T1000 (cell line): ENCODE measurements around the gene MROH7.

Source experiments
- DNase-seq: peaks from one replicate; lab custom pipeline; 2025; ENCODE audit warnings: mixed read lengths; lab: John Stamatoyannopoulos, UW

Gene MROH7

DNA sequence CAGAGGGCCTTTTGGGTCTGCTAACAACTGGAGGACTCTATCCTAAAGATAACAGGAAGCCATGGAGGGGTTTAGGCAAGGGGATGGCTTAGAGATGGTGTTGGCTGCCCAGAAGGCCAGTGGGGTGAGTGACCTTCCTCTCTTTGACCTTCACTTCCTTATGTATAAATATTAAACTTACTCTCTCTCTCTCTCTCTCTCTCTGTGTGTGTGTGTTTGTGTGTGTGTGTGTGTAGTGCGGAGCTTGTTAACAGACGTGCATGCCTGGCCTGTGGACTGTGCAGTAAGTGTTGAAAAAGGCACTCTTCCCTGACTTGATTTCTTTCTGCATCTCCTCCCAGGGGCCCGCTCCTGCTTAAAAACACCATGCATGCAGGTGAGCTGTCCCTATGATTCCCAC, 10.0 kb downstream of the MROH7 start:
- DNase-seq, result no peak

DNA sequence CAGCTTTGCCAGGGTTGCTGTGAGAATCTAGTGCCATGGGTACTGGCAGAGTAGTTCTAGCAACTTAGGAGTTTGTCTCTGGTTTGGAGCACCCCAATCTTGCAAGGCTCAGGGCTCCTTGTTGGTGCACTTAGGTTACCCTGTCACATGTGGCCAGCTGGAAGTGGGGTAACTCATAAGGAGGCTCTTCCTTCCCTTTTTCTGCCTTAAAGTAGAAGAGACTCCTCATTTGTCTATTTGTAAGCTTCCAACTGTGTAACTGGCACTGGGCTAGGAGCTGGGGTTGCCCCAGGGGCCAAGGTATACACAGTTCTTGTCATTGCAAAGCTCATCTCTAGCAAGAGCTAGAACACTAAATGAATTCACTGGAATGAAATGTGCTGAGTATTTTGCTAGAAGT, 10.6 kb downstream of the MROH7 start:
- DNase-seq, result no peak

DNA sequence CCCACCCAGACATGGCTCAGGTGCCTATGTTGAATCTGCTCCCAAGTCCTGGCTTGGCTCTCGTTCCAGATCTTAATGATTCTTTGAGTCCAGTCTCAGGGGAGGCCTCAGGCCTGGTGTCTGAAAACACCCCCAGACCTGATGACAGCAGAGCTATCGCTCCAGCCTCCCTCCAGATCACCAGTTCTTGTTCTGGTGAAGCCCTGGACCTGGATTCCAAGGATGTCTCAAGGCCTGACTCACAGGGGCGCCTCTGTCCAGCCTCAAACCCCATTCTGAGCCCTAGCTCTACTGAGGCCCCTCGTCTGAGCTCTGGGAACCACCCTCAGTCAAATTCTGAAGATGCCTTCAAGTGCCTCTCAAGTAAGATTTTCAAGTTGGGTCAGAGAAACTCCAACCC, 11.4 kb downstream of the MROH7 start:
- DNase-seq, result no peak

DNA sequence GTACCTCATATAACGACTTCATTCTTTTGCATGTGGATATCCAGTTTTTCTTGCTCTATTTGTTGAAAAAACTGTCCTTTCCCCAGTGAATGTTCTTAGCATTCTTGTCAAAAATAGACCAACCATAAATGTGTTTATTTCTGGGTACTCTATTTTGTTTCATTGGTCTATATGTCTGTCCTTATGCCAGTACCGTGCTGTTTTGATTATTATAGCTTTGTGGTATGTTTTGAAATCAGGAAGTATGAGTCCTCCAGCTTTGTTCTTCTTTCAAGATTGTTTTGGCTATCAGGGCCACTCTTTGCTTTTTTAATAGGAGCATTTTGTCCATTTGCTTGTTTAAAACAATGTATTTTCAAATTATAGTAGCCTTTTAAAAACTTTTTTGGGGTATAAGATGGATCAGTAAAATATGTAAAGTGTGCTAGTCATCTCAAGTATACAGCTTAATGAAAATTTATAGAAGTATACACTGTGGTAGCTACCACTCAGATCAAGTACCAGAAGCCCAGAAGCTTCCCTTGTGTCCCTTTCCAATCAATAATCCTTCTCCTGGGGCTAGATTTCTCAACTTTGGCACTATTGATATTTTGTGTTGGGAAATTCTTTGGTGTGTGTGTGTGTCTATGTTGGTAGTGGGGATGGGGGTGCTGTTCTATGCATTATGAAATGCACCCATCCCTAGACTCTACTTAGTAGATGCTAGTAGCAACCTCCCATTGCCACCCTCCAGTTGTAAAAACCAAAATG, 16.8 kb downstream of the MROH7 start:
- no peak for DNase-seq

DNA sequence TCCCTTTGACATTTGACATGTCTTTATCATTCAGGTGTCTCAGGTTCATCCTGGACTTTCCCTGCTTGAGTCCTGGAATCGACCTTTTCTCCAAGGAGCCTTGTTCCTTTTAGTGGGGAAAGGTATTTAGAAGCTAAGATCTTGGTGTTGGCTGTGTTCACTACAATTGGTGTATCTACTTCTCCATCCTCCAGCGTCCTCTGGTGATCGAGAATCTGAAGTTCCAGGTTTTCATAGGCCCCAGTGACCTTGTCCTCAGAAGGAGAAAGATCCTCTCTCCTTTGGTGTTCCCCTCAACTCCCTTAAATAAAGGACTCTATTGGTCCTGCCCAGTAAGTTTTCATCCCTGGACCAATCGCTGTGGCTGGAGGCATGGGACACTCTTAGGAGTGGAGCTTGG, 22.1 kb downstream of the MROH7 start:
- DNase-seq, result no peak

DNA sequence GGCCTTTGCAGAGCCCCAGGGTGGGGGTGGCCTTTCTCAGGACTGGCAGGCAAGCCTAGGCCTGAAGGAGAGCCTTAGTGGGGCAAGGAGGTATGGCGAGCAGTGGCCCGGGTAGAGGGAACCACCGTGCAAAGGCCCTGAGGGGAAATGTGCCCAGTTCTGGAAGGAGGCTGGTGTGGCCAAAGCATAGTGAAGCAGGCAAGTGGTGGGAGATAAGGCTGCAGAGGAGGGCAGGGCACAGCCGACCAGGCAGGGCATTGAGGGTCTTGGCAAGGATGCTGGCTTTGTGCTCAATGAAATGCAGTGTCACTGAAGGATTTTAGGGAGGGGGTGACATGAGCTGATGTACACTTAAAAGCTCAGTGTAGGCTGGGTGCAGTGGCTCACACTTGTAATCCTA, 22.8 kb downstream of the MROH7 start:
- no peak for DNase-seq

DNA sequence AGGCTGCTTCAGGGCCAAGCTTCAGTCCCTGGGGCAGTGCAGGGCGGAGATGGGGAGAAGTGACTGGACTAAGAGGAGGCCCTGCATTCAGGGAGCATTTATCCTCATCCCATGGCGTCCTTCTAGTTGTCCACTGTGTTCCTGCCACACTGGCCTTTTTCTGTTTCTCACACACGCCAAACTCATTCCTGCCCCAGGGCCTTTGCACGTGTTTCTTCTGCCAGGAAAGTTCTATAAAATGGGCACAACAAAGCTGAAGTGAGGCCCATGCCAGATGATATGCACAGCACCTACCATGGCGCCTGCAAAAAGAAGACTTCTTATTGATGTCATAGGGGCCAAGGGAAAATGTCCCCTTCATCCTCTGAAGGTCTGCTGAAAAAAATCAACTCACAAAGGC, 24.3 kb downstream of the MROH7 start:
- no peak for DNase-seq

DNA sequence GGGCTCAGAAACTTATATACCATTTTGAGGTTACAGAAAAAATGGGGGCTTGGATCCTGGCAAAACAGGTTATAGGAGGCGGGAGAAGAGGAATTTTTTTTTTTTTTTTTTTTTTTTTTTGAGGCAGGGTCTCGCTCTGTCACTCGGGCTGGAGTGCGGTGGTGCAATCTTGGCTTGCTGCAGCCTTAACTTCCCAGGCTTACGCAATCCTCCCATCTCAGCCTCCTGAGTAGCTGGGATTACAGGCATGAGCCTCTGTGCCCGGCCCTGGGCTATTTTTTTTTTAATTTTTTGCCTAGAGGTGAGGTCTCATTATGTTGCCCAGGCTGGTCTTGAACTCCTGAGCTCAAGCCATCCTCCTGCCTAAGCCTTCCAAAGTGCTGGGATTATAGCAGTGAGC, 24.7 kb downstream of the MROH7 start:
- DNase-seq, result no peak

DNA sequence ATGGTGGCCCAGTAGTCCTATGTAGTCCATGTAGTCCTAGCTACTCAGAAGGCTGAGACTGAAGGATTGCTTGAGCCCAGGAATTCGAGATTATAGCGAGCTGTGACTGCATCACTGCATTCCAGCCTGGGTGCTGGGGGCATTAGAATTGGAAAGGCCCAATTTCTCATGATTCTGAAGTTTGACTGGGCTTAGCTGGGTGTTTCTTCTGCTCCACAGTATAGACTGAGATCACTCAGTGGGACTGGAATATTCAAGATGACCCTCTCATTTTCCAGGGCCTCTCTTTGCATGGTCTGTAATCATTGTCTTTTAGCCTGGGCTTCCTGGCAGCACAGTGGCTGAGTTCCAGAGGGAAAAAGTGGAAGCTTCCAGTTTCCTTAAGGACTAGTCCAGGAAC, 26.2 kb downstream of the MROH7 start:
- DNase-seq, result no peak

DNA sequence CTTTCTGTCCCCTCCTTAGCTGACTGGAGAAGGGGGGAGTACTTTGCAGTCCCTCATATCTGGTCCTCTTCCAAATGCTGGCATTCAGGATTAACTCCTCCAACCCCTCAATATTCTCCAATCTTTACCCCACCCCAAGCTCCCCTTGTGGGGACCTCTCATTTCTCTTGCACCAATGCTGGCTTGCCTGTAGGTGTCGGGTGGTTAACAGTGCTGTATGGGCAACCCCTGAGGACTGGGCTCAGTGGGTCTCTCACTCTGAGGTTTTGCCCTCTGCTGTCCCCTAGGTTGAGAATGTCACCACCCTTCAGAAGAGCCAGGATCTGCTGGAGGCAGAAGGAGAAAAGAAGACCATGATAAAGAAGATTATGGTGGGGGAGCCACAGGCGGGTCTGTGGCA, 27.0 kb downstream of the MROH7 start:
- no peak for DNase-seq

DNA sequence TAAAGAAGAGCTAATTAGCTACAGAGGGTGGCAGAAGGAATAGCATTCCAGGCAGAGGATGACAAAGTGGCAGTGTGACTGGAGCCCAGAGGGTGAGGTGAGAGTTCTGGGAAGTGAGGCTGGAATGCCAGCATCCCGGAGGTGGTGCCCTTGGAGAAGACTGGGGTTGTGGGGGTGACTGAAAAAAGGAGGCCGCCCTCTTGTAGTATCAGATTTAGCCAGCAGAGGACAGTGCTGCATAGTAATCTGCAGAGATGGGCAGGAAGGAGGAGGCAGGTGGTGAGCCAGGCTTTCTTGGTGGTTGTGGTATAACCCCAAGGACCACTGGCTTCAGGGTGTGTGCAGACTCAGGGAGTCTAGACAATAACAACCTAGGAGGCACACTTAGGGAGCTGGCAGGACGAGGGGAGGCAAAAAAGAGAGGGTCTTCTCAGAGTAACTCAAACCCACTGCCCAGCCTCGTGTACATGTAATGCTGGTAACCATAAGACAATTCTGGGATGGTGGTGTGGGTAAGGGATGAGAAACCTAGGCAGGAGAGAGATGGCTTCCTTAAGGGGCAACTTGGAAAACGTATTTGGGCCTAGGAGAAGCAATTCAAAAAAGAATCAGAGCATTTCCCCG, 30.5 kb downstream of the MROH7 start:
- no peak for DNase-seq

DNA sequence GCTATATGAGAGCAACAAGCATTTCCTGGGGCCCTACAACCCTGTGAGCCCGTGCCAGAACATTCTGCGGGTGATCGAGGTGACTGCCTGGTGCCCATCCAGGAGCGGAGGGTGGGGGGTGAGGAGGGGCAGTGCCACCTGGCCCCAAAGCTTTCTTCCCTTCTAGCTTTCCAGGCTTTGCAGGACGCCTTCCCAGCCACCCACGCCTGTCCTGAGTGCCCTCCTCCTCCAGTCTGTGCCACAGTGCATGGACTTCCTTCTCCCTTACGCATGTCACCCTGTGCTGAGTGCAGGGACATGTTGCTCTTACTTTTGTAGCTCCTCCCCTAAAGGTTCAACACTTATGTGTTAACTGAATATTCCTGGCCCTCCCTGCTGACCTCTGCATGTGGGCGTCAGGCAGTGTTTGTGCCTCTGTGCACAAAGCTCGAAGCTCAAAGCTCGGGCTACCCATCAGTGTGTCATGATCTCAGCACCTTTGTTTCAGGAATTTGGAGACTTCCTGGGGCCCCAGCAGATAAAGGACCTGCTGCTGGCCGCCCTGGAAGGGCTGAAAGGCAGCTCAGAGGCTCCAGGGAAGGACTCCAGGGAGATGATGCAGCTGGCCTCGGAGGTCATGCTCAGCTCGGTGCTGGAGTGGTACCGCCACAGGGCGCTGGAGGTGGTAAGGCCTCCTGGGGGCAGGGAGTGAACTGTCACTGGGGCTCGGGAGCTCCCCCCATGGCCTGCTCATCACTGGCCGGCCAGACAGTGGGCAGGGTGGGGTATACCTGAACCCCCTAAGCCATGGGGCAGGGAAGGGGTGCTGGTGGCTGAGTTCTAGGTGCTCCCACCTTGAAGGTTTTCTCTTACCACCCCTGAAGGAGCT, 37.4 kb downstream of the MROH7 start:
- no peak for DNase-seq

DNA sequence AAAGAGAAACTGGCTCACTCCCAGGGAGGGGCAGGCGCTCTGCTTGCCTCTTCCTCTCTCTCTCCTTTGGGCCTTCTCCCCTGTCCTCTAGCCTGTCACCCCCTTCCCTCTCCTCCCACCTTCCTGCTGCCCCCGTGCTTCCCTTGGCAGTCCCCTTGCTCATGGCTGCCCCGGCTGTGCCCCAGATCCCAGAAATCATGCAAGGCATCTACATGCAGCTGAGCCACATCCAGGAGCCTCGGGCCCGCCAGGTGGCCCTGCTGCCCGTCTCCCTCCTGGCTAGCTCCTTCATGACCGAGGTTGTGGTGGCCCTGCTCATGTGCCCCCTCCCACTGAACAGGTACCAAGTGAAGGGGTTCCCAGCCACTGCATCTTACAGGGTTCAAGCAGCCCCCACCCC, 38.1 kb downstream of the MROH7 start:
- DNase-seq, result no peak

DNA sequence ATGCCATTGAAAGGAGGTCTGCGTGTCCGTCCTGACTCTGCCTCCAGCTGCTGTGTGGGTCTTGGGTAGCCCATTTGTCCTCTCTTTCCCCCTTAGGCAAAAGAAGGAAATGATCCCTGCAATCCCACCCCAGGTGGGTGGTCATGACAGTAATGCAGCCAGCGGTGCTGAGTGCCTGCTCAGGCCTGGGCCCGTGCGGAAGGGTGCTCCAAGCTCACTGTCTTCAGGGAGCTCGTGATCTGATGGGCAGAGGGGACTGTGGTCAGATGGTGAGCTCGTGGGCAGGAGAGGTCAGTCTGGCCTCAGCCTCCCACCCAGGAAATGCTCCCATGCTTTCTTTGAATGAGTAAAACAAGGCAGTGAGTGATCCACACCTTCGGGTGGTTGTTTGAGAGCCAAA, 38.8 kb downstream of the MROH7 start:
- no peak for DNase-seq

DNA sequence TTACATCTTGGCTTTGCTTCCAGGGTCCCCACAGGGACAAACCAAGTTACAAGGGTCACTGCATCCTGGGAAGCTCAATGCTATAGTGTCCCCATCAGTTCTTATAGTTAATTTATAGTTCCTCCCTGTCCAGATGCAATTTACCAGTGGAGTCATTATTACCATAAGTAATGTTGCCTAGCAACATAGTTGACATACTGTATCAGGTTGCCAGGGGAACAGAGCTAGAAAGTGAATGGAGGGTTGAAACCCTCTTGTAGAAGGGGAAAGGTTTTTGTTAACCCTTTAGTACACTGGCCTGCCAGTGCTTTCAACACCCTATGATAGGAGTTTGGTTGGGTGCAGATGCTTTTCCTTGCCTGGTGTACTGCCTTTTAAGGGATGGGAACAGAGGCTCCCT, 39.8 kb downstream of the MROH7 start:
- no peak for DNase-seq

DNA sequence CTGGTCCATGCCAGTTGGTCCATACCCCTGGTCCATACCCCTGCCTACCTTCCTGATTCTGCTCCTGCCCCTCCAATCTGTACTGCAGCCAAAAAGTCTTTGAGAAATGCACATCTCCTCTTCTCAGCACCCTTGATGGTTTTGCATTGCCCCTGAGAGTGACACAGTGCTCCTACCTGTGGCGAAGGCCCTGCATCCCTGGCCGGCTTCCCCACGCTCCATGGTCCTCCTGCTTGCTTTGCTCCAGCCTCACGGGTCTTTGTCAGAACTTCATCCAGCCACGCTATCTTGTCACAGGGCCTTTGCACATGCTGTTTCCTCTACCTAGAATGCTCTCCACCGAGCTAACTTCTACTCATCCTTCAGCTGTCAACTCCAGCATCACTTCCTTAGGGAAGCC, 41.9 kb downstream of the MROH7 start:
- DNase-seq, result no peak

DNA sequence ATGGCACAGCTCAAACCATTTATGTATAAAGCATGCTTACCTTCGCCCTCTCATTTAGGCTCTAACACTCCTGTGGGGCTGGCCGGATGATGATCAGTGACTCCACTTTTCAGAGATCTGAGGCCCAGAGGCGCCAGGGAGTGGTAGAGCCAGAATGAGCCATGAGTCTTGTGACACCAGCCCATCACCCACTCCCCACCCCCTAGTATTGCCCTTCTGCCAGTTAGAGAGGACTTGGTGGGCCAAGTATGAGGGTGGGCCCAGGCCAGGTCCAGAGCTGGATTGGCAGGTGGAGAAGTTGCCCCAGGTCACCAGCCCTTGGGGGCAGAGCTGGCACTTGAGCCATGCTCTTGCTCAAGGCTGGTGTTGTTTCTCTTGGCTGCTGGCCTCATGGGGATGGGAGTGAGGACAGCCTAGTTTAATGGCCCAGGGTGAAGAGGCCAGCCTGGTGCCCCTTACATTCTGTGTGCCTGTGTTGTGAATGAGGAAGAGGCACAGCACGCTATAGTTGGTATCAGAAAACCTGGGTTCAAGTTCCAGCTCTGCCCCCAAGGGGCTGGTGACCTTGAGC, 43.8 kb downstream of the MROH7 start:
- no peak for DNase-seq

DNA sequence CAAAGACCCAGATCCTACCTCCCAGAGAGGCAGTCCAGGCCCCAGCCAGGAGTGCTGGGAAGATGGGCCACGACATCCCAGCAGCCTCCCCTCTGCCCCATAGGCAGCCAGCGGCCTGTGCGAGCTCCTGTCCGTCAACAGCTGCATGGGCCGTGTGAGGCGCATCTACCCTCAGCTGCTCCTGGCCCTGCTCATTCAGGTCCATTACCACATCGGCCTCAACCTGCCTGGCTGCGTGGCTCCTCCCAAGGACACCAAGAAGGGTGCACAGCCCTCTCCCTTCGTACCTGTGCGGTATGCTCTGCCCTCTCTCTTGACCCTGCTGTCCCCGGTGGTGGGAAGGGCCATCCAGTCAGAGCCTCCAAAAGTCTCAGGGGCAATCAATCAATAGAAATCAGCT, 44.6 kb downstream of the MROH7 start:
- DNase-seq, result no peak

DNA sequence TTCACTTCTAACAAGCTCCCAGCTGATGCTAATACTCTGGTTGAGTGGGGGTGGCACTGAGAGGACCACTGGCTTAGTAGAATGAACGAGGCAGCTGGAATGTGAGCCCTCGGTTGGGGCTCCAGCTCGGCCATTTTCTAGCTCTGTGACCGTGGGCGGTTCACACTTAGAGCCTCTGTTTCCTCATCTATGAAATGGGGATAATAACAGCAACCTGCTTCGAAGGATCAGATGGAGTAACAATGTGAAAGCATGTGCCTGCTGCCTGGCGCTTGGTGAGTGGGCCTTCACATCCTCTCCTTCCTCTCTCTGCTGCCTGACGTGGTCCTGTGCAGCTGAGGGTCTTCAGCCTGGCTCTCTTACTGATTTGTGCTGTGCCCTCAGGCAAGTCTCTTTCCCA, 53.2 kb downstream of the MROH7 start:
- no peak for DNase-seq

DNA sequence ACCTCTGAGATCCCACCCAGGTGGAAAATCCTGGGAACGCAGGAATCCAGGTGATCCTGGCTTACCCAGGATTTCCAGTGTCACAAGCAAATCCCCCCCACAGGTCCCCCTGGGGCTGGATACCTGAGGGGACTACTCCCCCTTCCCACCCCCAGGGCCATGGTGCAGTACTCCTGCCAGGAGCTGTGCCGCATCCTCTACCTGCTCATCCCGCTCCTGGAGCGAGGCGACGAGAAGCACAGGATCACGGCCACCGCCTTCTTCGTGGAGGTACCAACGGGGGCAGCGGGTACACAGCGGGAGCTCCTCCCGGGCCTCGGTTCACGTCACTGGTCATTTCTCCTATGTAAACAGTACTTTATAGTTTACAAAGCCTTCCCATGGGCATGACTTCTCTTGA, 53.6 kb downstream of the MROH7 start:
- no peak for DNase-seq

DNA sequence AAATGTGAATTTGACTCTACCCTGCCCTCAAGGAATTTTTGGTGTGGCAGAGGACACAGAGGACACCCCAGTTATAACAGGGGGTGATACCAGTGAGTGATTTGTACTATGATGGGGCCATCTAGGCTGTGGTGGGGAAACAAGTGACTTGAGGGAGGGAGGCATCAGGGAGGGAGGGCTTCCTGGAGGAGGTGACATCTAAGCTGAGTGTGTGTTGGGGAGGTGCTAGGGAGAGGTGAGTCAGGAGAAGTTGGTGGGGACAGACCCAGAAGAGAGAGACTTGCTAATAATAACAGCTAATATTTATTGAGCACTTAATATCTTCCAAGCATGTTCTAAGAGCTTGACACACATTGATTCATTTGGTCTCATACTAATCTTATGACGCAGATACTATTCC, 54.2 kb downstream of the MROH7 start:
- DNase-seq, result no peak

DNA sequence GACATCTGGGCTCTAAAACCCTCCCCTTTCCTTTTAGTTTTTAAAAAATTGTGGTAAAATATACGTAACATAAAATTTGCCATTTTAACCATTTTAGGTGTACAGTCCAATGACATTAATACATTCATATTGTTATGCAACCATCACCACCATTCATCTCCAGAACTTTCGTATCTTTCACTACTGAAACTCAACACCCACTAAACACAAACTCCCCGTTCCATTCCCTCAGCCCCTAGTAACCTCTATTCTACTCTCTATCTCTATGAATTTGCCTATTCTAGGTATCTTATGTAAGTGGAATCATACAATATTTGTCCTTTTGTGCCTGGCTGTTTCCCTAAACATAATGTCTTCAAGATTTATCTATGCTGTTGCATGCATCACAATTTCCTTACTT, 54.7 kb downstream of the MROH7 start:
- no peak for DNase-seq

DNA sequence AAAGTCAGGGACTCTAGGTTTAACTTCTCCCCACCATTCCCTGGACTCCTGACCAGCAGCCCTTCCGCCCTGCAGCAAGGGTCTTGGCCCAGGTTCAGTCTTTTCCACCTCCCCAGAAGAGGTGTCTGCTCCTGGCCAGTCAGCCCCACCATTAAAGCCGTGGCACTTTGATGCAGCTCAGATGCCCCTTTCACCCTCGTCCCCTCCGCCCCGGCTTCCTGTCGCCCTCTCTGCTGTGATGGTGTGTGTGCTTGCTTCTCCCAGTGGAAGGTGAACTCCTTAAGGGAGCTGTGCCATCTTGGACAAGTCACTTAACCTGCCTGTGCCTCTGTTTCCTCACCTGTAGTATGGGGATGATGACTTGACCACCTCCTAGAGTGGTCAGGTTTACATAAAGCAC, 56.3 kb downstream of the MROH7 start:
- no peak for DNase-seq
